ENCODE measurements around the gene TICRR.

- TF ChIP-seq, protein P1, sequence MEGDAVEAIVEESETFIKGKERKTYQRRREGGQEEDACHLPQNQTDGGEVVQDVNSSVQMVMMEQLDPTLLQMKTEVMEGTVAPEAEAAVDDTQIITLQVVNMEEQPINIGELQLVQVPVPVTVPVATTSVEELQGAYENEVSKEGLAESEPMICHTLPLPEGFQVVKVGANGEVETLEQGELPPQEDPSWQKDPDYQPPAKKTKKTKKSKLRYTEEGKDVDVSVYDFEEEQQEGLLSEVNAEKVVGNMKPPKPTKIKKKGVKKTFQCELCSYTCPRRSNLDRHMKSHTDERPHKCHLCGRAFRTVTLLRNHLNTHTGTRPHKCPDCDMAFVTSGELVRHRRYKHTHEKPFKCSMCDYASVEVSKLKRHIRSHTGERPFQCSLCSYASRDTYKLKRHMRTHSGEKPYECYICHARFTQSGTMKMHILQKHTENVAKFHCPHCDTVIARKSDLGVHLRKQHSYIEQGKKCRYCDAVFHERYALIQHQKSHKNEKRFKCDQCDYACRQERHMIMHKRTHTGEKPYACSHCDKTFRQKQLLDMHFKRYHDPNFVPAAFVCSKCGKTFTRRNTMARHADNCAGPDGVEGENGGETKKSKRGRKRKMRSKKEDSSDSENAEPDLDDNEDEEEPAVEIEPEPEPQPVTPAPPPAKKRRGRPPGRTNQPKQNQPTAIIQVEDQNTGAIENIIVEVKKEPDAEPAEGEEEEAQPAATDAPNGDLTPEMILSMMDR (IDR thresholded peaks at IDR 0.05), result no peak
- TF ChIP-seq POLR2A (IDR thresholded peaks at IDR 0.05) (no peak), POLR2AphosphoS5 (IDR thresholded peaks at IDR 0.05) (no peak), EP300 (IDR thresholded peaks at IDR 0.05) (no peak)
Measured at GRCh38 chr15:89621547-89621946, 46.3 kb downstream of the TICRR start.

Data from upper lobe of left lung (tissue), 4 donors.